Esophagus squamous epithelium (tissue), 5 donors: ENCODE measurements around the gene OR11H6. TPM values are rescaled to one million over a fixed set of nuclear protein-coding genes. Genes with fewer than 3 reads are reported as not detected.
"Not testable (repeated sequence)": the region's sequence is repeated elsewhere in the genome, so short reads cannot be mapped to it uniquely, and the experiment has no call there.

Experiments
- DNase-seq: peaks from one replicate; lab custom pipeline; 2025; lab: John Stamatoyannopoulos, UW
- H3K27ac ChIP-seq, 4 donors: fragments of 200-600 bp; sonication (generic); one replicate each; pipeline ENCODE4 v1.5.1; 2016 to 2019; ENCODE audit warnings: mild to moderate bottlenecking in 1 of 4
- H3K27me3 ChIP-seq, 4 donors: fragments of 200-600 bp; sonication (generic); 1 replicate in 3 of 4; 2 replicates in 1 of 4; pipeline versions ENCODE4 v1.5.1 to v1.6.0; 2017 to 2021; ENCODE audit warnings: antibody characterized with exemption in 1 of 4
- H3K36me3 ChIP-seq, 3 donors: fragments of 200-600 bp; sonication (generic); one replicate each; pipeline ENCODE4 v1.5.1; 2016 to 2019
- H3K4me1 ChIP-seq, 3 donors: fragments of 200-600 bp; sonication (generic); one replicate each; pipeline ENCODE4 v1.5.1; 2017 to 2019
- H3K4me3 ChIP-seq, 4 donors: fragments of 200-600 bp; sonication (generic); 1 replicate in 3 of 4; 2 replicates in 1 of 4; pipeline ENCODE4 v1.5.1; 2016 to 2019; ENCODE audit warnings: mild to moderate bottlenecking in 2 of 4, moderate library complexity in 1 of 4
- H3K9me3 ChIP-seq, 3 donors: fragments of 200-600 bp; sonication (generic); one replicate each; pipeline ENCODE4 v1.5.1; 2016 to 2019
- CTCF ChIP-seq, 6 experiments: fragments of 450-650 bp in 4 of 6; fragments of 200-600 bp in 2 of 6; sonication (generic) in 2 of 6; IDR thresholded peaks; one replicate each; pipeline ENCODE4 v1.5.1; 2016 to 2019; ENCODE audit warnings: antibody characterized with exemption in 6 of 6, mild to moderate bottlenecking in 4 of 6, moderate library complexity in 4 of 6
- POLR2A ChIP-seq, 4 donors: fragments of 450-650 bp; IDR thresholded peaks; one replicate each; pipeline ENCODE4 v1.6.1; 2017; ENCODE audit warnings: antibody characterized with exemption in 4 of 4, mild to moderate bottlenecking in 4 of 4, moderate library complexity in 3 of 4
- WGBS, 2 donors: methylation state at CpG; one replicate each; pipeline ENCODE4 v1.1.5; 2018; 5-methylcytosine and 5-hydroxymethylcytosine counted together
- intact Hi-C: fragments of 100-400 bp; cut with DNase I; formaldehyde crosslinking; loops from one replicate; pipeline ENCODE4 v1.15.0; 2022
- total RNA-seq, 4 donors: library from RNA; depleted of rRNA; stranded (reverse); fragments of >200 nt; gene quantifications; one replicate each; pipeline ENCODE4 v1.1.0, GENCODE V29; 2016
- donor health status: DM: yes; HTN: yes; CAD: no.

OR11H6 gene
- total RNA-seq, 4 donors from 2014 or later, result not detected

GRCh38 chr14:20194101-20194500 is 29.4 kb upstream of the OR11H6 start:
- Histone ChIP-seq H3K36me3 (no peaks in the 10 kb centered on the region), H3K27ac (no peak overlapping the region), H3K4me3 (no peak overlapping the region), H3K27me3 (no peaks in the 10 kb centered on the region), H3K4me1 (no peaks in the 10 kb centered on the region), H3K9me3 (no peaks in the 10 kb centered on the region)
- no peak for DNase-seq
- intact Hi-C loops, result no loop called here
- TF ChIP-seq POLR2A (IDR thresholded peaks at IDR 0.05), result no peak
- TF ChIP-seq CTCF (IDR thresholded peaks at IDR 0.05), result no peak

GRCh38 chr14:20195170-20195569 is 28.3 kb upstream of the OR11H6 start:
- intact Hi-C loops, H3K27ac ChIP-seq, H3K36me3 ChIP-seq, H3K4me3 ChIP-seq, H3K27me3 ChIP-seq, H3K4me1 ChIP-seq, H3K9me3 ChIP-seq, DNase-seq: not testable (repeated sequence)
- 58 to 61% methylated on average over 6 of the region's 6 CpGs for WGBS, 2 donors

GRCh38 chr14:20195911-20196310 is 27.6 kb upstream of the OR11H6 start:
- no peaks in the 10 kb centered on the region for H3K9me3 ChIP-seq
- intact Hi-C loops, result no loop called here
- H3K4me3 ChIP-seq, result no peak overlapping the region
- WGBS, 2 donors, result 17 to 28% methylated on average over 2 of the region's 2 CpGs
- no peak for DNase-seq
- TF ChIP-seq CTCF (IDR thresholded peaks at IDR 0.05), result no peak
- H3K27ac ChIP-seq, result no peak overlapping the region
- H3K36me3 ChIP-seq, result no peaks in the 10 kb centered on the region
- no peaks in the 10 kb centered on the region for H3K4me1 ChIP-seq
- H3K27me3 ChIP-seq, result no peaks in the 10 kb centered on the region

- TF ChIP-seq POLR2A (IDR thresholded peaks at IDR 0.05) (no peak), CTCF (IDR thresholded peaks at IDR 0.05) (no peak)
- Histone ChIP-seq H3K27me3 (no peaks in the 10 kb centered on the region), H3K36me3 (no peaks in the 10 kb centered on the region), H3K27ac (no peak overlapping the region), H3K9me3 (no peaks in the 10 kb centered on the region), H3K4me1 (no peaks in the 10 kb centered on the region), H3K4me3 (no peak overlapping the region)
- no peak for DNase-seq
- intact Hi-C loops, result no loop called here
- WGBS, 2 donors, result 80 to 82% methylated on average over 5 of the region's 6 CpGs
These were observed 26.1 kb upstream of the OR11H6 start for GRCh38 chr14:20197459-20197858.

- Histone ChIP-seq H3K4me1 (no peaks in the 10 kb centered on the region), H3K27ac (no peak overlapping the region), H3K27me3 (no peaks in the 10 kb centered on the region), H3K9me3 (no peaks in the 10 kb centered on the region), H3K36me3 (no peaks in the 10 kb centered on the region), H3K4me3 (no peak overlapping the region)
- 58 to 59% methylated on average over 5 of the region's 5 CpGs for WGBS, 2 donors
- DNase-seq, result no peak
- intact Hi-C loops, result no loop called here
- TF ChIP-seq CTCF (IDR thresholded peaks at IDR 0.05) (no peak), POLR2A (IDR thresholded peaks at IDR 0.05) (no peak)
These were observed 24.5 kb upstream of the OR11H6 start for GRCh38 chr14:20198991-20199390.

GRCh38 chr14:20204721-20205120 is 18.8 kb upstream of the OR11H6 start:
- H3K4me1 ChIP-seq, result no peaks in the 10 kb centered on the region
- no peak overlapping the region for H3K4me3 ChIP-seq
- intact Hi-C loops, result no loop called here
- no peaks in the 10 kb centered on the region for H3K27me3 ChIP-seq
- no peaks in the 10 kb centered on the region for H3K36me3 ChIP-seq
- DNase-seq, result no peak
- H3K9me3 ChIP-seq, result no peaks in the 10 kb centered on the region
- no peak for TF ChIP-seq POLR2A (IDR thresholded peaks at IDR 0.05)
- no peak for TF ChIP-seq CTCF (IDR thresholded peaks at IDR 0.05)
- 49 to 57% methylated on average over 3 of the region's 3 CpGs for WGBS, 2 donors
- no peak overlapping the region for H3K27ac ChIP-seq
